ENCODE results near the gene OR6C75.

DNA sequence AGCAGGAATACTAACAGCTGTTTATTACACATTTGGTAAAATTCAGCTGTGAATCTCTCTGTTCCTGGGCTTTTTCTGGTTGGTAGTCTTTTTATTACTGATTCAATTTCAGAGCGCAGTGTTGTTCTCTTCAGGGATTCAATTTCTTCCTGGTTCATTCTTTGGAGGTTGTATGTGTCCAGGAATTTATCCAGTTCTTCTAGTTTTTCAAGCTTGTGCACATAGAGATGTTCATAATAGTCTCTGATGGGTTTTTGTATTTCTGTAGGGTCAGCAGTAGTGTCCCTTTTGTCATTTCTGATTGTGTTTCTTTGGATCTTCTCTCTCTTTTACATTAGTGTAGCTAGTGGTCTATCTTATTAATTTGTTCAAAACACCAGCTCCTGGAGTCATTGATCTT is 54.2 kb downstream of the OR6C75 start:
- TF ChIP-seq, protein P1, sequence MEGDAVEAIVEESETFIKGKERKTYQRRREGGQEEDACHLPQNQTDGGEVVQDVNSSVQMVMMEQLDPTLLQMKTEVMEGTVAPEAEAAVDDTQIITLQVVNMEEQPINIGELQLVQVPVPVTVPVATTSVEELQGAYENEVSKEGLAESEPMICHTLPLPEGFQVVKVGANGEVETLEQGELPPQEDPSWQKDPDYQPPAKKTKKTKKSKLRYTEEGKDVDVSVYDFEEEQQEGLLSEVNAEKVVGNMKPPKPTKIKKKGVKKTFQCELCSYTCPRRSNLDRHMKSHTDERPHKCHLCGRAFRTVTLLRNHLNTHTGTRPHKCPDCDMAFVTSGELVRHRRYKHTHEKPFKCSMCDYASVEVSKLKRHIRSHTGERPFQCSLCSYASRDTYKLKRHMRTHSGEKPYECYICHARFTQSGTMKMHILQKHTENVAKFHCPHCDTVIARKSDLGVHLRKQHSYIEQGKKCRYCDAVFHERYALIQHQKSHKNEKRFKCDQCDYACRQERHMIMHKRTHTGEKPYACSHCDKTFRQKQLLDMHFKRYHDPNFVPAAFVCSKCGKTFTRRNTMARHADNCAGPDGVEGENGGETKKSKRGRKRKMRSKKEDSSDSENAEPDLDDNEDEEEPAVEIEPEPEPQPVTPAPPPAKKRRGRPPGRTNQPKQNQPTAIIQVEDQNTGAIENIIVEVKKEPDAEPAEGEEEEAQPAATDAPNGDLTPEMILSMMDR (IDR thresholded peaks at IDR 0.05; ENCODE audit: low read depth, low read length) = no peak
- TF ChIP-seq POLR2A (IDR thresholded peaks at IDR 0.05; ENCODE audit: extremely low read depth, insufficient read length) (no peak), MYC (IDR thresholded peaks at IDR 0.05; ENCODE audit: low read depth, low read length) (no peak)
- TF ChIP-seq, protein P2, sequence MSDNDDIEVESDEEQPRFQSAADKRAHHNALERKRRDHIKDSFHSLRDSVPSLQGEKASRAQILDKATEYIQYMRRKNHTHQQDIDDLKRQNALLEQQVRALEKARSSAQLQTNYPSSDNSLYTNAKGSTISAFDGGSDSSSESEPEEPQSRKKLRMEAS (IDR thresholded peaks at IDR 0.05; ENCODE audit: low read depth, low read length) = no peak
